NK-92 treated with Interleukin-12 subunit alpha and Interleukin-12 subunit beta, amount 100 ng/mL, for 24 hours (cell line): ENCODE data around the gene TMEM81.

Source experiments
- DNase-seq: peaks from one replicate; lab custom pipeline; 2025; lab: John Stamatoyannopoulos, UW

Gene TMEM81

GRCh38 chr1:205076245-205076761 is 8.0 kb downstream of the TMEM81 start:
- DNase-seq, result no peak

DNA sequence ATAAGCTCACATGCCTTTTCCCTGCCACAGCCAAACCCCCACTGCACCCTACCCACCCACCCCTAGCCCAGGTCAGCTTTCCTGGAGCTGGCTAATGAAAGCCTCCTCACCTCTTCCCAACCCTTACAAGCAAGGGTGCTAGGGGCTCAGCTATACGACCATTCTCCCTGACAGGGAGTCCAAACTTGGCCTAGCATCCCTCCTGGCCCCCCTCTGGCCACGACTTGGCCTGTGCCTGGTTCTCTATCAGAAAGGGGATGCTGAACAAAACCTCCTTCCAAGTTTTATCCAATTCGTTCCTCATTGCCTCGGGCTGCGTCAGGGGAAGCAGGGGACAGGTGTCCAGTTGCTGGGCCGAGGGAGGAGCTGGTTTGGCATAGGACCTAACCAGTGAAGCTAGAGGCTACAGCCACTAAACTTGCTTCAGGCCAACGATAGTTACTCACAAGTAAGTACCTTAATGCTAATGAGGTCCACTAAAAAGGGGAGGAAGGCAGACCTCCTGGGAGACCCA is 8.6 kb downstream of the TMEM81 start:
- no peak for DNase-seq

GRCh38 chr1:205074513-205074912 is 9.7 kb downstream of the TMEM81 start:
- DNase-seq, result no peak

DNA sequence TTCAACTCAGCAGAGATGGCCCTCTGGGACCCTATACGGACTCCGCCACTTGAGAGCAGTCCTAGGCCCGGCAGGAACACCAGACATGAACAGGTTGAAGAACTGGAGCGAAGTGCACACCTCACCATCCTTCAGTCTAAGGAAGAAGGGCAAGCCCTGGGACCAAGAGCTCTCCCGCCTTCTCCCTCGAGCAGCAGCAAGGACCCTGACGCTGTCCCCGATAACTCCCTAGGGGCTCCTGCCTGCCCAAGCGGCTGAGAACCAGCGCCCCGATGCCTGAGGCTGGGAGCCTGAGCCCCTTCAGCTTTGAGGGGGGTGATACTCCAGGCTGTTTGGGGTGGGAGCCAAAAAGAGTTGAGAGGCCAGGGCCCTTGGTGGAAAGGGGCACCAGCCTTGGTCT is 10.2 kb downstream of the TMEM81 start:
- DNase-seq, result no peak

- no peak for DNase-seq
Measured at GRCh38 chr1:205073511-205073910, 10.7 kb downstream of the TMEM81 start.

DNA sequence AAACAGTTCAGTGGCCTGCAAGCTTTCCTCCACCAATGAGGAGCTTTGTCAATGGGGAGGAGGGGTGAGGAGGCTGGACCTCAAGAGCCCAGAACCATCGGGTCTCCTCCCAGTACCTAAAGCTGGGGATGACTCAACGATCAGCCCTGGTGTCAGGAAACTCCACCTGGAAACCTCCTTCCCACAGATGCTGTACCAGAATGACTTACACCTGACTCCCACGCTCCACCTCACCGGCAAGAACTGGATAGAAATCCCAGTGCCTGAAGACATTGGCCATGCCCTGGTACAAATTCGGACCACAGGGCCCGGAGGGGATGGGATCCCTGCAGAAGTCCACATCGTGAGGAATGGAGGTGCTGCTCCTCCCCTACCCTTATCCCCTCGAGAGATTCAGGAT is 11.4 kb downstream of the TMEM81 start:
- DNase-seq, result no peak

DNA sequence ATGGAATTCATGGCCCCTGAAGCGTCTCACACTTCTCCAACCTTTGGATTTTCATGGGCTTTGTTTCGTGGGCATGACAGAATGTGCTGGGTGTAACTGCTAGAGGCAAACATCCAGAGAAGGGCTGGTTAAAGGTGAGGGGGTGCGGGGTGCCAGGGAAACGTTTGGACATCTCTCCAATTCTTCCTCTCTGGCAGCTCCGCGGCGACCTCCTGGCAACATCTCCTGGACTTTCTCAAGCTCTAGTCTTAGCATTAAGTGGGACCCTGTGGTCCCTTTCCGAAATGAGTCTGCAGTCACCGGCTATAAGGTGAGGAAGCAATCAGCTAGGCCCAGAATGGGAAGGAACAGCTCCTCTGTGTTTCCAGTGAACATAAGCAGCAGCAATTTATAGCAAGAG is 12.0 kb downstream of the TMEM81 start:
- DNase-seq, result no peak

- DNase-seq, result no peak
Measured at GRCh38 chr1:205071801-205072200, 12.5 kb downstream of the TMEM81 start.

- no peak for DNase-seq
Measured at GRCh38 chr1:205071028-205071409, 13.2 kb downstream of the TMEM81 start.

- DNase-seq, result no peak
Measured at GRCh38 chr1:205069371-205070125, 14.7 kb downstream of the TMEM81 start.

GRCh38 chr1:205068457-205069040 is 15.7 kb downstream of the TMEM81 start:
- no peak for DNase-seq

- no peak for DNase-seq
Measured at GRCh38 chr1:205068001-205068400, 16.3 kb downstream of the TMEM81 start.

- no peak for DNase-seq
Measured at GRCh38 chr1:205067031-205067430, 17.2 kb downstream of the TMEM81 start.

DNA sequence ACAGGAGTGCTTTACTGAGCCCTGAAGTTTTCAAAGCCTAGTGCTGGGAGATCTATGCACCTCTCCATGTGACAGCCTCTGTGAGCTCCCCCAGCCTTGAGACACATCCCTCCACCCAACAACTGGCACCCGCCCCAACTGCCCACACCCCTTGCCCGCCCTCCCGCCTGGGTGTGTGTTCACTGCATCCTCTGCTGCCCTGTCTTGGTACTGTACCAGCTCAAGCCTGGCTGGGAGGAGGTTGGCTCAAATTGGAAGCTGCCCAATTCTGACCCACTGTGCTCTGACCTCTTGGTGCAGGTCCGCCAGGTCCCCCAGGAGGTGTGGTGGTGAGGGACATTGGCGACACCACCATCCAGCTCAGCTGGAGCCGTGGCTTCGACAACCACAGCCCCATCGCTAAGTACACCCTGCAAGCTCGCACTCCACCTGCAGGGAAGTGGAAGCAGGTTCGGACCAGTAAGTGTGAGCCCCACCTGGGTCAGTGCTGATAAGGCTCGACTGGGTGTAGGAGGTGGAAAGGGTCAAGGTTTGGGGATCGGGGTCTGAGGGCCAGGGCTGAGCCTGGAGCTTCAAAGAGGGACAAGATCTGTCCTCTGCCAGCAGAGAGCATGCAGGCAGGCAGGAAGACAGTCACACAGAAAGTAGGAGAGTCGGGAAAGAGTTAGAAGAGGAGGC is 18.0 kb downstream of the TMEM81 start:
- no peak for DNase-seq

GRCh38 chr1:205065666-205066065 is 18.6 kb downstream of the TMEM81 start:
- no peak for DNase-seq

DNA sequence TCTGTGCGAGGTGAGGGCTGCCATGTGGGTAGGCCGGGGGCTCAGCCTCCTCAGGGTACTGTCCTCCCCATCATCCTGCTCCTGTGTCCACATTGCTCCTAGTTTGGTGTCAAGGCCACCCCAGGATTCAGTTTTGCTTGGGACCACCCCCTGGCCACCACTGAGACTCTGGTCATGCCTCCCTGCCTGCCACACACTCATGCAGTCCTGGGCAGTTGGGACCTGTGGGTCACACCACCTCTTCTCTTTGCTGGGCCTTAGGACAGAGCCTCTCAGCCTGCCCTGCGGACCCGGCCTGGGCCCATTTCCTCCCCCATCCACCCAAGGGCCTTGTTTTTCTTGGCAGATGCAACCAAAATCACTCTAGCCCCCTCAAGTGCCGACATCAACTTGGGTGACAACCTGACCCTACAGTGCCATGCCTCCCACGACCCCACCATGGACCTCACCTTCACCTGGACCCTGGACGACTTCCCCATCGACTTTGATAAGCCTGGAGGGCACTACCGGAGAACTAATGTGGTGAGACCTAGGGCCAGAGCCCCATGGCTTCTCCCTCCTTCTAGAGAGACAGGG is 19.4 kb downstream of the TMEM81 start:
- DNase-seq, result no peak

GRCh38 chr1:205064301-205064700 is 20.0 kb downstream of the TMEM81 start:
- DNase-seq, result no peak

DNA sequence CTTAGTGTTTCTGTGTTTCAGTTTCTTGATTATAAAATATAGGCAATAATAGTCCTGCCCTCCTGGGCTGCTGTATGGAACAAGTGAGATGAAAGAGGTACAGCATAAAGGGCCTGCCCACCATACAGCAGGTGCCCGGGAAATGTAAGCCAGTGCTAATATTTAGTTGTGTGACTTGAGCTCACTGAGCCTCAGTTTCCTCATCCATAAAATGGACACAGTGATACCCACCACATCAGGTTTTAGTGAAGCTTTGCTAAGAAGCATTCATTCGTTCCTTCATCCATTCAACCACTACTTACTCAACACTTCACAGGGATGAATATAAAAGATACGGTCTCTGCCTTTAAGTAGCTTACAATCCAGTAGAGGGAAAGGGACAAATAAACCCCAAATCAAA is 21.4 kb downstream of the TMEM81 start:
- no peak for DNase-seq

GRCh38 chr1:205062319-205062718 is 21.9 kb downstream of the TMEM81 start:
- DNase-seq, result no peak

GRCh38 chr1:205061665-205062069 is 22.6 kb downstream of the TMEM81 start:
- no peak for DNase-seq

GRCh38 chr1:205061227-205061626 is 23.0 kb downstream of the TMEM81 start:
- DNase-seq, result no peak

GRCh38 chr1:205060746-205061145 is 23.5 kb downstream of the TMEM81 start:
- DNase-seq, result no peak

DNA sequence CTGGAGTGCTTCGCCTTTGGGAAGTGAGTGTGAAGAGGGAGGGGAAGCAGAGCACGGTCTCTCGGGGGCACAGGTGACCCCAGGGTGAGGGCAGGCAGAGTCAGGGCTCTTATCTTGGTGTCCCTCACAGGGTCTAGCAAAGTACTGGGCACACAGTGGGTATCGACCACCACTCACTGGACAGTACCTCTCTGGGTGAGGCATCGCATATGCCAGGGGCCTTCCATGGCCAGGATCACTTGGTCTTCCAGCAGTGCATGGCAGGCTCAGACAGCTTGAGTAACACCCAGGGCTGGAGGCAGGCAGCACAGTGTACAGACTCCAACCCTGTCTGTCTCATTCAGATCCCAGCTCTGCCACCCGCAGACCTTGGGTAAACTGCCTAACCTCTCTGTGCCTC is 24.6 kb downstream of the TMEM81 start:
- no peak for DNase-seq
